Mesenchymal stem cell (in vitro differentiated cells and primary cell): ENCODE measurements around the gene KIAA0513.

ENCODE experiments used
- DNase-seq: peaks from one replicate; pipeline ENCODE4 v3.0.0-alpha.2; 2013
- H2AFZ ChIP-seq: one replicate; pipeline ENCODE4 v1.6.1; 2013; ENCODE audit warnings: low read depth, mild to moderate bottlenecking, control low read depth, inconsistent platforms, low read length, moderate library complexity
- H2AK5ac ChIP-seq: 2 replicates; pipeline ENCODE4 v1.6.1; 2013; ENCODE audit warnings: low read length, moderate library complexity, mild to moderate bottlenecking, inconsistent platforms; ENCODE audit not compliant: severe bottlenecking
- H2BK120ac ChIP-seq: one replicate; pipeline ENCODE4 v1.6.1; 2013; ENCODE audit warnings: low read depth, mild to moderate bottlenecking, inconsistent platforms, low read length, moderate library complexity
- H2BK12ac ChIP-seq, 2 experiments: one replicate each; pipeline ENCODE4 v1.6.1; 2013; ENCODE audit warnings: inconsistent platforms in 2 of 2, low read length in 2 of 2, mild to moderate bottlenecking in 2 of 2, moderate library complexity in 2 of 2, control low read depth in 1 of 2
- H2BK15ac ChIP-seq: one replicate; pipeline ENCODE4 v1.6.1; 2013; ENCODE audit warnings: mild to moderate bottlenecking, low read depth, inconsistent platforms; ENCODE audit not compliant: poor library complexity, severe bottlenecking
- H2BK5ac ChIP-seq: 2 replicates; pipeline ENCODE4 v1.6.1; 2013; ENCODE audit warnings: low read depth, mild to moderate bottlenecking, low read length, control low read depth, inconsistent platforms; ENCODE audit not compliant: poor library complexity, severe bottlenecking
- H3K14ac ChIP-seq, 2 experiments: one replicate each; pipeline ENCODE4 v1.6.1; 2013; ENCODE audit warnings: inconsistent platforms in 2 of 2, low read length in 2 of 2, control low read depth in 1 of 2, mild to moderate bottlenecking in 1 of 2, moderate library complexity in 1 of 2
- H3K18ac ChIP-seq, 2 experiments: one replicate each; pipeline ENCODE4 v1.6.1; 2013; ENCODE audit warnings: inconsistent platforms in 2 of 2, low read length in 2 of 2, control low read depth in 1 of 2, low read depth in 1 of 2, mild to moderate bottlenecking in 1 of 2
- H3K23ac ChIP-seq, 2 experiments: one replicate each; pipeline ENCODE4 v1.6.1; 2013; ENCODE audit warnings: inconsistent platforms in 2 of 2, low read length in 2 of 2, mild to moderate bottlenecking in 2 of 2, moderate library complexity in 2 of 2, control low read depth in 1 of 2
- H3K27ac ChIP-seq: 2 replicates; pipeline ENCODE4 v1.5.1; 2013; ENCODE audit warnings: mild to moderate bottlenecking, moderate library complexity, low read length, control low read depth, inconsistent platforms; ENCODE audit not compliant: poor library complexity, severe bottlenecking
- H3K27me3 ChIP-seq, 2 experiments: 2 replicates each; pipeline versions ENCODE4 v1.6.1 to v1.7.0; 2013; ENCODE audit warnings: low read length in 2 of 2, mild to moderate bottlenecking in 2 of 2, moderate library complexity in 2 of 2, control low read depth in 1 of 2, inconsistent platforms in 1 of 2; ENCODE audit not compliant: control insufficient read depth in 1 of 2, insufficient read depth in 1 of 2
- H3K36me3 ChIP-seq, 2 experiments: 2 replicates each; pipeline versions ENCODE4 v1.6.1 to v1.7.0; 2013; ENCODE audit warnings: low read length in 2 of 2, control low read depth in 1 of 2, inconsistent platforms in 1 of 2, low read depth in 1 of 2, mild to moderate bottlenecking in 1 of 2; ENCODE audit not compliant: insufficient read depth in 2 of 2, control insufficient read depth in 1 of 2
- H3K4ac ChIP-seq, 2 experiments: one replicate each; pipeline ENCODE4 v1.6.1; 2013; ENCODE audit warnings: inconsistent platforms in 2 of 2, low read length in 2 of 2, mild to moderate bottlenecking in 2 of 2, moderate library complexity in 2 of 2, control low read depth in 1 of 2, low read depth in 1 of 2
- H3K4me1 ChIP-seq: 2 replicates; pipeline ENCODE4 v1.6.1; 2013; ENCODE audit warnings: low read depth, low read length, control low read depth; ENCODE audit not compliant: control insufficient read depth, insufficient read depth
- H3K4me2 ChIP-seq: 2 replicates; pipeline ENCODE4 v1.6.1; 2013; ENCODE audit warnings: low read length, mild to moderate bottlenecking, inconsistent platforms; ENCODE audit not compliant: poor library complexity, severe bottlenecking
- H3K4me3 ChIP-seq, 2 experiments: 2 replicates each; pipeline versions ENCODE4 v1.5.1 to v1.7.0; 2013; ENCODE audit warnings: low read length in 2 of 2, mild to moderate bottlenecking in 2 of 2, control low read depth in 1 of 2, low read depth in 1 of 2; ENCODE audit not compliant: insufficient read depth in 1 of 2
- H3K79me1 ChIP-seq: replicated peaks from 2 replicates; pipeline ENCODE4 v1.6.1; 2013; ENCODE audit warnings: mild to moderate bottlenecking, control low read depth, low read length, inconsistent platforms; ENCODE audit not compliant: poor library complexity, severe bottlenecking
- H3K9ac ChIP-seq: 2 replicates; pipeline ENCODE4 v1.7.0; 2013; ENCODE audit warnings: mild to moderate bottlenecking, low read length, moderate library complexity
- H3K9me3 ChIP-seq: 2 replicates; pipeline ENCODE4 v1.7.0; 2013; ENCODE audit warnings: mild to moderate bottlenecking, low read length; ENCODE audit not compliant: control insufficient read depth
- H4K8ac ChIP-seq: one replicate; pipeline ENCODE4 v1.6.1; 2013; ENCODE audit warnings: inconsistent platforms, mild to moderate bottlenecking, low read length, moderate library complexity
- H4K91ac ChIP-seq: one replicate; pipeline ENCODE4 v1.6.1; 2013; ENCODE audit warnings: mild to moderate bottlenecking, low read length, inconsistent platforms
- WGBS: methylation state at CpG from one replicate; pipeline ENCODE4 v1.1.7; 2013; ENCODE audit warnings: mixed read lengths; 5-methylcytosine and 5-hydroxymethylcytosine counted together

The KIAA0513 gene

DNA sequence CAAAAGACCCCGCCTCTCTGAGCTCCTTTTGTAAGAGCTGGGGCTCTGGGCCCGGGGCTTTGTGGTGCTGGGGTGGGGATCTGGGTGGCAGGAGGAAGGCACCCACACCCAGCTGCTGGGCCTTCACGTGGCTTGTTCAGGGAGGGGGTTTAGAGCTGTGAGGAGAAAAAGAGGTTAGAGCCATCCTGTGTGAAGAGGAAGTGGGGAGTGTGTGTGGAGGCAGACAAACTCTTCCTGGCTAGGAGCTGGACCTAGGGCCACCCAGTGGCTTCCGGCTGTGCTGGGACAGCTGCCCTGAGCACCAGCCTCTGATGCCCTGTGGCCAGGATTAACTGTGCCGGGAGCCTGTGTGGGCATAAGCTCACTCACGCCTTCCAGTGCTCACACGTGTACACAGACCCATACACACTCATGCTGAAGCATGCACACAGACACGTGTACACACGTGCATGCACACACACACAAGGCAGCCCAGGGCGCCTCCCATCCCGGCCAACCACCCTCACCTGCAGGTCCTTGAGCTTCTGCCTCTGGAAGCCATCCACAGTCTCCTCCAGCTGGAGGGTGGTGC is 77.3 kb downstream of the KIAA0513 start:
- Histone ChIP-seq H3K9ac (no peak overlapping the region), H3K23ac (no peak overlapping the region), H2BK5ac (no peak overlapping the region), H3K14ac (no peak overlapping the region), H3K27me3 (peaks cover 18 to 53% of the 10 kb centered on the region in 2 experiments), H3K4ac (no peak overlapping the region), H2BK120ac (no peak overlapping the region), H4K91ac (peak overlapping the region; percentile 64), H2BK15ac (no peak overlapping the region), H3K36me3 (no peaks in the 10 kb centered on the region), H3K4me1 (no peaks in the 10 kb centered on the region), H2BK12ac (no peak overlapping the region), H3K4me2 (no peak overlapping the region), H3K18ac (no peak overlapping the region), H3K27ac (no peak overlapping the region), H2AFZ (no peak overlapping the region), H3K9me3 (no peaks in the 10 kb centered on the region), H3K4me3 (no peak overlapping the region), H3K79me1 (no peaks in the 10 kb centered on the region), H2AK5ac (no peak overlapping the region), H4K8ac (no peak overlapping the region)
- 87% methylated on average over 11 of the region's 11 CpGs for WGBS
- no peak for DNase-seq

DNA sequence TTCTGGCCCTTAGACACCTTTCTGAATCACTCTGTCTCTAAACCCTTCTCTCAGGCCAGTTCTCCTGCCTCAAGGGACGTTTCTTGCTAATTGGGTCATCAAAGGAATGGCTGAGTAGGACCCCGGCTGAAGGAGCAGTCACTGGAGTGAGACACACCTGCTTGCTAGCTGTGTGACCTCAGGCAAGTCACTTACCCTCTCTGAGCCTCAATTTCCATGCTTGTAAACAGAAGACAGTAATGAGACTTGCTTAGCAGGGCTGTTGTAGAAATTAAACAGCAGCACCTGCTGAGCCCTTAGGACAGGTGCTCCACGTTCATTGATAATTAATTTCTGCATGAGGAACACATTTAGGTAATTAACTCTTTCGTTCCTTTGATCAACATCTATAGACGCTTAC is 77.9 kb downstream of the KIAA0513 start:
- no peak overlapping the region for H3K4ac ChIP-seq
- H2BK5ac ChIP-seq, result no peak overlapping the region
- H3K14ac ChIP-seq, result no peak overlapping the region
- H2BK12ac ChIP-seq, result no peak overlapping the region
- H3K36me3 ChIP-seq, result no peaks in the 10 kb centered on the region
- no peak overlapping the region for H3K9ac ChIP-seq
- H2BK120ac ChIP-seq, result no peak overlapping the region
- H2AK5ac ChIP-seq, result no peak overlapping the region
- no peak overlapping the region for H4K8ac ChIP-seq
- H3K18ac ChIP-seq, result no peak overlapping the region
- no peak overlapping the region for H2AFZ ChIP-seq
- H3K9me3 ChIP-seq, result no peaks in the 10 kb centered on the region
- H3K23ac ChIP-seq, result no peak overlapping the region
- H3K27ac ChIP-seq, result no peak overlapping the region
- no peak overlapping the region for H2BK15ac ChIP-seq
- H3K4me3 ChIP-seq, result no peak overlapping the region
- no peak for DNase-seq
- H4K91ac ChIP-seq, result no peak overlapping the region
- 74% methylated on average over 5 of the region's 5 CpGs for WGBS
- H3K4me1 ChIP-seq, result no peaks in the 10 kb centered on the region
- peaks cover 18 to 53% of the 10 kb centered on the region in 2 experiments for H3K27me3 ChIP-seq
- no peaks in the 10 kb centered on the region for H3K79me1 ChIP-seq
- H3K4me2 ChIP-seq, result no peak overlapping the region

DNA sequence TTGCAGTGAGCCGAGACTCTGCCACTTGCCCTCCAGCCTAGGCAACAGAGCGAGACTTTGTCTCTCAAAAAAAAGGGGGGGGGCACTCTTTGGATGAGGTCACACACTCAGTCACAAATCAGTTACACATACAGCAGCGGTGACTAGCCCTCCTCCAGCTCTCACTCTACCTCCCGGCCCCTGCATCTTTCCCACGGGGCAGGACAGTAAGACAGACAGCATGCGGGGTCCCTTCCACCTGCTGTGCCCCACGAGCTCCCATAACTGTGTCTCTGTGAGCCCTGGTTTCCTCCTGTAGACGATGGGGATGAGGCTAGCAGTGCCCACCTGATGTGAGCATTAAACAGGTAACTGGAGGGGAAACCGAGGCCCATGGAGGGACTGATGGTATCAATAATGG is 79.5 kb downstream of the KIAA0513 start:
- Histone ChIP-seq H3K4me2 (no peak overlapping the region), H3K18ac (no peak overlapping the region), H3K9me3 (no peaks in the 10 kb centered on the region), H3K14ac (no peak overlapping the region), H2BK5ac (no peak overlapping the region), H3K36me3 (no peaks in the 10 kb centered on the region), H4K91ac (no peak overlapping the region), H3K27ac (no peak overlapping the region), H4K8ac (no peak overlapping the region), H3K4me1 (peaks cover under 1% of the 10 kb centered on the region), H2AK5ac (no peak overlapping the region), H2BK12ac (no peak overlapping the region), H3K4me3 (no peak overlapping the region), H2BK120ac (no peak overlapping the region), H3K9ac (no peak overlapping the region), H3K4ac (no peak overlapping the region), H2AFZ (no peak overlapping the region), H3K79me1 (no peaks in the 10 kb centered on the region), H3K23ac (no peak overlapping the region), H2BK15ac (no peak overlapping the region), H3K27me3 (peaks cover 18 to 57% of the 10 kb centered on the region in 2 experiments)
- DNase-seq, result no peak
- 81% methylated on average over 9 of the region's 9 CpGs for WGBS

DNA sequence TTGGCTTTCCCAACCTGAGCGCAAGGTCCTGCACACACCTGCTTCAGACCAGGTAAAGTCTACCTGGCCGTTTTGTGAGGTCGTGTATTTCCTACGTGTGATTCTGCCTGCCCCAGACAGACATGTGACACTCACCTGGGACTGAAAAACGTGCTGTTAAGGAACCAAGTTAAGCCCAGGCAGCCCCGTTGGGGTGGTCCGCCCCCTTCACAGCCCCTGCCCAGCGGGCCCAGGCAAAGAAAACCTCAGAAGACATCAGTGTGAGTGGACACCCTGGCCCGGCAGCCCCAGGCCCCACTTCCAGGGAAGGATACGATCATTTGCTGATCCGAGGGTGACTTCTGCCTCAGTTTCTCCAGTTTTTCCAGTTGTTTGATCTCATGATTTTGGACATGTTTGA is 79.9 kb downstream of the KIAA0513 start:
- no peak overlapping the region for H3K4ac ChIP-seq
- no peak overlapping the region for H2BK120ac ChIP-seq
- no peaks in the 10 kb centered on the region for H3K79me1 ChIP-seq
- peaks cover 18 to 57% of the 10 kb centered on the region in 2 experiments for H3K27me3 ChIP-seq
- no peak overlapping the region for H4K91ac ChIP-seq
- H3K4me2 ChIP-seq, result no peak overlapping the region
- peaks cover 5% of the 10 kb centered on the region for H3K4me1 ChIP-seq
- no peak overlapping the region for H2BK5ac ChIP-seq
- WGBS, result 86% methylated on average over 11 of the region's 11 CpGs
- H3K23ac ChIP-seq, result no peak overlapping the region
- DNase-seq, result no peak
- no peak overlapping the region for H3K4me3 ChIP-seq
- H3K9me3 ChIP-seq, result no peaks in the 10 kb centered on the region
- H2AK5ac ChIP-seq, result no peak overlapping the region
- H3K36me3 ChIP-seq, result no peaks in the 10 kb centered on the region
- H3K14ac ChIP-seq, result no peak overlapping the region
- H2BK12ac ChIP-seq, result no peak overlapping the region
- no peak overlapping the region for H2AFZ ChIP-seq
- no peak overlapping the region for H2BK15ac ChIP-seq
- no peak overlapping the region for H3K9ac ChIP-seq
- no peak overlapping the region for H3K18ac ChIP-seq
- no peak overlapping the region for H3K27ac ChIP-seq
- no peak overlapping the region for H4K8ac ChIP-seq
